H1 (cell line): ENCODE results near the gene MBTPS1. TPM values are rescaled to one million over a fixed set of nuclear protein-coding genes. Genes with fewer than 3 reads are reported as not detected.
A peak's percentile ranks its signal among the peaks of the same experiment; 100 is the strongest.

ENCODE experiments used
- CTCF ChIA-PET: fragments of 300-600 bp; sonication (Branson Sonifier 250); formaldehyde crosslinking; loops from one replicate; lab custom pipeline; 2021; ENCODE audit not compliant: partially characterized antibody; lab: Charles Lee
- POLR2A ChIA-PET: fragments of 300-600 bp; sonication (Branson Sonifier 250); formaldehyde crosslinking; loops from one replicate; lab custom pipeline; 2021; ENCODE audit warnings: inconsistent platforms; ENCODE audit not compliant: partially characterized antibody; lab: Charles Lee
- DNase-seq, 2 experiments: peaks; one replicate each; pipeline versions ENCODE4 v3.0.0 to v3.0.0-alpha.2; 2010 to 2022; ENCODE audit warnings: low spot score in 2 of 2, low read depth in 1 of 2, mixed read lengths in 1 of 2
- FAIRE-seq: peaks from 2 replicates; lab custom pipeline; 2011; peaks lifted over from hg19 to GRCh38; lab: Jason Lieb, UNC
- H2AFZ ChIP-seq: 2 replicates; pipeline ENCODE4 v1.8.1; 2012; ENCODE audit warnings: low read length, inconsistent platforms
- H2AK5ac ChIP-seq: 2 replicates; pipeline ENCODE4 v1.6.1; 2013; ENCODE audit warnings: low read depth, low read length
- H2BK120ac ChIP-seq: replicated peaks from 2 replicates; pipeline ENCODE3; 2013; ENCODE audit warnings: low read depth, low read length, inconsistent platforms
- H2BK12ac ChIP-seq: 2 replicates; pipeline ENCODE4 v1.6.1; 2013; ENCODE audit warnings: low read depth, low read length
- H2BK15ac ChIP-seq: 2 replicates; pipeline ENCODE4 v1.6.1; 2013; ENCODE audit warnings: low read length
- H2BK20ac ChIP-seq: 2 replicates; pipeline ENCODE4 v1.6.1; 2013; ENCODE audit warnings: low read length
- H2BK5ac ChIP-seq: 2 replicates; pipeline ENCODE4 v1.6.1; 2013; ENCODE audit warnings: low read depth, low read length
- H3K14ac ChIP-seq: 2 replicates; pipeline ENCODE4 v1.6.1; 2013; ENCODE audit warnings: inconsistent platforms; ENCODE audit not compliant: insufficient read length
- H3K18ac ChIP-seq: 2 replicates; pipeline ENCODE4 v1.6.1; 2013; ENCODE audit warnings: low read length; ENCODE audit errors: extremely low read depth
- H3K23ac ChIP-seq: 2 replicates; pipeline ENCODE4 v1.6.1; 2013; ENCODE audit warnings: inconsistent platforms; ENCODE audit not compliant: insufficient read length
- H3K23me2 ChIP-seq: 2 replicates; pipeline ENCODE4 v1.6.1; 2013; ENCODE audit warnings: low read depth, low read length
- H3K27ac ChIP-seq: 2 replicates; pipeline ENCODE4 v1.6.1; 2011; ENCODE audit warnings: low read depth, low read length, inconsistent platforms
- H3K27me3 ChIP-seq, 4 experiments: replicated peaks in 1 of 4; 1 replicate in 1 of 4; 2 replicates in 3 of 4; pipeline versions ENCODE4 v1.6.1 to v1.8.1; 2011 to 2013; ENCODE audit warnings: low read length in 3 of 4, mild to moderate bottlenecking in 3 of 4, inconsistent platforms in 2 of 4, mixed read lengths in 2 of 4, moderate library complexity in 1 of 4; ENCODE audit not compliant: control insufficient read depth in 3 of 4, insufficient read depth in 3 of 4; ENCODE audit errors: extremely low read depth in 1 of 4
- H3K36me3 ChIP-seq, 4 experiments: 2 replicates each; pipeline versions ENCODE4 v1.6.1 to v1.8.1; 2011 to 2013; ENCODE audit warnings: mild to moderate bottlenecking in 4 of 4, low read length in 3 of 4, moderate library complexity in 2 of 4, control low read depth in 1 of 4, inconsistent platforms in 1 of 4; ENCODE audit not compliant: insufficient read depth in 4 of 4, control insufficient read depth in 2 of 4
- H3K4ac ChIP-seq: replicated peaks from 2 replicates; pipeline ENCODE3; 2013; ENCODE audit warnings: low read length, low read depth, mixed read lengths, inconsistent platforms; ENCODE audit not compliant: insufficient read length
- H3K4me1 ChIP-seq, 4 experiments: replicated peaks in 1 of 4; 1 replicate in 1 of 4; 2 replicates in 3 of 4; pipeline versions ENCODE4 v1.6.1 to v1.8.1; 2011 to 2013; ENCODE audit warnings: low read length in 3 of 4, inconsistent platforms in 2 of 4, mixed read lengths in 1 of 4; ENCODE audit not compliant: insufficient read depth in 4 of 4, control insufficient read depth in 3 of 4
- H3K4me2 ChIP-seq, 2 experiments: 2 replicates each; pipeline versions ENCODE4 v1.6.1 to v1.8.1; 2011 to 2013; ENCODE audit warnings: low read depth in 2 of 2, low read length in 2 of 2, control low read depth in 1 of 2, inconsistent platforms in 1 of 2, mild to moderate bottlenecking in 1 of 2; ENCODE audit not compliant: insufficient read depth in 1 of 2
- H3K4me3 ChIP-seq, 4 experiments: fragments of 200-600, 300-600 bp in 1 of 4; sonication (generic), shearing (Covaris generic), sonication (Bioruptor Twin) in 1 of 4; 2 replicates each; pipeline versions ENCODE4 v1.5.1 to v1.8.1; 2011 to 2016; ENCODE audit warnings: low read length in 4 of 4, low read depth in 3 of 4, control low read depth in 2 of 4, inconsistent platforms in 2 of 4, mild to moderate bottlenecking in 2 of 4, mixed read lengths in 1 of 4, moderate library complexity in 1 of 4; ENCODE audit not compliant: insufficient read depth in 2 of 4; ENCODE audit errors: extremely low read depth in 1 of 4
- H3K56ac ChIP-seq: replicated peaks from 2 replicates; pipeline ENCODE3; 2013; ENCODE audit warnings: low read depth, mild to moderate bottlenecking, mixed read lengths, low read length, inconsistent platforms; ENCODE audit not compliant: insufficient read length
- H3K79me1 ChIP-seq: 2 replicates; pipeline ENCODE4 v1.6.1; 2013; ENCODE audit warnings: low read depth, low read length, control low read depth
- H3K79me2 ChIP-seq, 2 experiments: 2 replicates each; pipeline versions ENCODE4 v1.6.1 to v1.8.1; 2012 to 2013; ENCODE audit warnings: low read length in 2 of 2, mild to moderate bottlenecking in 2 of 2, inconsistent platforms in 1 of 2; ENCODE audit not compliant: insufficient read depth in 2 of 2, control insufficient read depth in 1 of 2
- H3K9ac ChIP-seq, 4 experiments: replicated peaks in 1 of 4; 1 replicate in 1 of 4; 2 replicates in 3 of 4; pipeline versions ENCODE4 v1.6.1 to v1.8.1; 2011 to 2013; ENCODE audit warnings: low read depth in 3 of 4, low read length in 3 of 4, control low read depth in 2 of 4, mild to moderate bottlenecking in 2 of 4, moderate library complexity in 2 of 4, inconsistent platforms in 1 of 4; ENCODE audit errors: extremely low read depth in 1 of 4
- H3K9me3 ChIP-seq, 2 experiments: 2 replicates each; pipeline versions ENCODE4 v1.6.1 to v1.8.1; 2012 to 2013; ENCODE audit warnings: mild to moderate bottlenecking in 2 of 2, moderate library complexity in 2 of 2, control low read depth in 1 of 2, inconsistent platforms in 1 of 2, low read depth in 1 of 2, low read length in 1 of 2, mixed read lengths in 1 of 2; ENCODE audit not compliant: insufficient read depth in 2 of 2
- H4K20me1 ChIP-seq, 2 experiments: replicated peaks in 1 of 2; 2 replicates each; pipeline versions ENCODE3 to v1.8.1; 2011 to 2013; ENCODE audit warnings: inconsistent platforms in 2 of 2, low read length in 2 of 2, mild to moderate bottlenecking in 1 of 2; ENCODE audit not compliant: insufficient read depth in 2 of 2, control insufficient read depth in 1 of 2
- H4K5ac ChIP-seq: 2 replicates; pipeline ENCODE4 v1.6.1; 2013; ENCODE audit warnings: low read length, low read depth, mixed read lengths, inconsistent platforms; ENCODE audit not compliant: insufficient read length
- H4K8ac ChIP-seq: 2 replicates; pipeline ENCODE4 v1.8.0; 2013; ENCODE audit warnings: mild to moderate bottlenecking, moderate library complexity, low read length, inconsistent platforms; ENCODE audit not compliant: insufficient read depth; ENCODE audit errors: extremely low read depth
- H4K91ac ChIP-seq: replicated peaks from 2 replicates; pipeline ENCODE3; 2013; ENCODE audit warnings: low read length, mixed read lengths, inconsistent platforms; ENCODE audit not compliant: insufficient read length
- BCL11A ChIP-seq, 2 experiments: IDR thresholded peaks; one replicate each; pipeline ENCODE4 v1.6.1; 2011; ENCODE audit warnings: low read depth in 2 of 2, low read length in 2 of 2, mild to moderate bottlenecking in 2 of 2
- EP300 ChIP-seq, 2 experiments: IDR thresholded peaks; 1 replicate in 1 of 2; 2 replicates in 1 of 2; pipeline ENCODE4 v1.6.1; 2011 to 2012; ENCODE audit warnings: low read depth in 2 of 2, low read length in 2 of 2, mild to moderate bottlenecking in 2 of 2, borderline replicate concordance in 1 of 2, inconsistent platforms in 1 of 2, moderate library complexity in 1 of 2
- FOSL1 ChIP-seq: IDR thresholded peaks from 2 replicates; pipeline ENCODE4 v1.6.1; 2011; ENCODE audit warnings: mild to moderate bottlenecking, low read depth, low read length, moderate library complexity; ENCODE audit not compliant: insufficient read depth
- HDAC6 ChIP-seq: IDR thresholded peaks from one replicate; pipeline ENCODE4 v1.7.1; 2012; ENCODE audit warnings: low read depth, mild to moderate bottlenecking, inconsistent platforms, low read length, moderate library complexity
- WGBS, 2 experiments: shearing (Covaris generic) in 1 of 2; methylation state at CpG; one replicate each; pipeline versions ENCODE4 v1.1.6 to v1.1.7; 2013 to 2015; ENCODE audit warnings: low lambda C conversion rate in 2 of 2, mixed read lengths in 2 of 2, inconsistent platforms in 1 of 2, low coverage in 1 of 2, missing lambda C conversion rate in 1 of 2; ENCODE audit not compliant: insufficient replicate concordance in 2 of 2, insufficient coverage in 1 of 2, insufficient read length in 1 of 2; ENCODE audit errors: extremely low coverage in 1 of 2, missing lambda C conversion rate in 1 of 2; 5-methylcytosine and 5-hydroxymethylcytosine counted together
- polyA plus RNA-seq, 7 experiments: library from polyadenylated mRNA; depleted of rRNA in 3 of 7; stranded (reverse) in 5 of 7; unstranded in 2 of 7; fragments of >200 nt in 5 of 7; fragments of 200-250 nt in 2 of 7; gene quantifications; 1 replicate in 5 of 7; 2 replicates in 1 of 7; 4 replicates in 1 of 7; pipeline versions ENCODE4 v1.2.1 to v1.2.3, GENCODE V29; 2011 to 2013; ENCODE audit warnings: missing spikeins in 2 of 7, mixed read lengths in 2 of 7
- total RNA-seq: library from RNA; stranded (reverse); fragmentation: NEBNext Ultra II Directional; extraction: Animal tissue kit (Norgen Biotek cat#: 25700); gene quantifications from 2 replicates; pipeline ENCODE4 v1.2.1, GENCODE V29; 2021

Gene MBTPS1
- total and polyA plus RNA-seq, 2 of the 8 experiments (the other 6 are each of a cell fraction or from before 2014, with no cell fraction given) = 30.6 to 53.3 TPM

DNA sequence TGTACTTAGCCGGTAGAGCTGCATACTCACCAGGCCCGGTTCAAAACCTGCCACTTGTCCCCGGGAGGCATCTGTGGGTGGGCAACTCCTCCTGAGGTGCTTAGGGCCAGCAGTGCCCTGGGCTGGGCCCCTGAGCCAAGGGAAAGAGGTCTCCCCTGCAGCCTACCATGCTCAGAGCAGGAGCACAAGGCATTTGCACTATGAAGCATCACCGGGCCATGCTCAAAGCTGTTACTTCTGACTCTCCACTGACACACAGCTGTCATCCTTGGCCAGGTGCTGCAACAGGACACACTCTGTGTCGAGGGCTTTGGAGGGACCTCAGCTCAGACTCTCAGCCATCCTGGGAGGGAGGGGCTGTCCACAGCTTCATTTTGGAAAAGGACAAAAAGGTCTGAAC lies 111.4 kb downstream of the MBTPS1 start:
- H2AK5ac ChIP-seq = no peak overlapping the region
- H3K14ac ChIP-seq = no peak overlapping the region
- no peak overlapping the region for H3K4me3 ChIP-seq
- H2BK12ac ChIP-seq = no peak overlapping the region
- no peaks in the 10 kb centered on the region for H3K79me2 ChIP-seq
- H2BK20ac ChIP-seq = no peak overlapping the region
- H3K9me3 ChIP-seq = no peaks in the 10 kb centered on the region
- TF ChIP-seq FOSL1 = no peak
- no peak for TF ChIP-seq HDAC6
- no peak for TF ChIP-seq EP300 (IDR thresholded peaks at IDR 0.05; ENCODE audit: borderline replicate concordance in 1 of 2, low read depth in 2 of 2, low read length in 2 of 2)
- TF ChIP-seq BCL11A (IDR thresholded peaks at IDR 0.05; ENCODE audit: low read depth in 2 of 2, low read length in 2 of 2) = no peak
- DNase-seq (no peak), FAIRE-seq (no peak)
- no peak overlapping the region for H4K91ac ChIP-seq
- no peak overlapping the region for H3K23ac ChIP-seq
- POLR2A ChIA-PET = interaction anchor here (1.0 kb wide), 1 partner anchor 8 kb away, joined by 3 read pairs; no protein-coding TSS in a partner anchor
- no peak overlapping the region for H4K8ac ChIP-seq
- no peak overlapping the region for H3K56ac ChIP-seq
- H2BK120ac ChIP-seq = no peak overlapping the region
- H4K20me1 ChIP-seq = no peaks in the 10 kb centered on the region
- WGBS, 2 experiments = 89% methylated on average over 5 of the region's 5 CpGs; no CpG with 5 or more reads in 1 of the 2 experiments
- no peaks in the 10 kb centered on the region for H3K23me2 ChIP-seq
- H3K4ac ChIP-seq = no peak overlapping the region
- H3K4me1 ChIP-seq = no peaks in the 10 kb centered on the region
- no peak overlapping the region for H3K18ac ChIP-seq
- no peak overlapping the region for H3K9ac ChIP-seq
- no peaks in the 10 kb centered on the region; a peak in 1 of 7 replicates for H3K27me3 ChIP-seq
- H2BK5ac ChIP-seq = no peak overlapping the region
- 0 out of 2 replicates have a peak overlapping the region, but pooled peaks have one; percentile 18 for H2BK15ac ChIP-seq
- H3K27ac ChIP-seq = no peak overlapping the region
- H2AFZ ChIP-seq = no peak overlapping the region
- no peak overlapping the region for H3K4me2 ChIP-seq
- CTCF ChIA-PET = interaction anchor here (0.6 to 1.7 kb wide), 10 partner anchors 9 to 198 kb away, joined by 3 to 5 read pairs (median 4); partner anchors contain the start of gene HSBP1
- no peak overlapping the region for H4K5ac ChIP-seq
- H3K79me1 ChIP-seq = no peaks in the 10 kb centered on the region
- H3K36me3 ChIP-seq = no peaks in the 10 kb centered on the region
